ENCODE results near the gene TPD52L1.

TPD52L1 gene

DNA sequence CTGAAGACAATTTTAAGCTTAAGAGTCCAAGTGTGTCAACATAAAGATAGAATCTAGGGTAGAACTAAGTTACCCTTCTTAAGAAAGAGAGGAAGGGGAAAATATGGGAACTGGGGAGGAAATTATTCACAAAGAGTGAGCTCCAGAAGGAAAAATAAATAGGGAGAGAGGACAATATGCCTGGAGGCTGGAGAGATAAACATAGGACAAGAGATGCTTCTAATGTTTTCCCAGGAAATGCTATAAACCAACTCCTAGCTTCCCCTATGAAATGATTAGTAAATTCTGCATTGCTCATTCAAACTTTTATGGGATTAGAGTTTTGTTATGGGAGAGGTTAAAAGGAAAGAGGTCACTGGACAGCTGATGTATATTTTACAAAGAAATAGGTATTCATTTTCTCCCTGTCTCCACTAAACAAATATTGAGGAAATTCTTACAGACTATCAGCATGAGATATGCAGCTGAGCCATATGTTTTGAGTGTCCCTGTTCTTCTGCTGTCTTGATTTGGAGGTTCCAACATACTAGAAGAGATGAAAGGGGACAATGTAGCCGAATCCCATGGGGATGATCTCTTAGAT lies 22.0 kb downstream of the TPD52L1 start:
- TF ChIP-seq, protein P1, sequence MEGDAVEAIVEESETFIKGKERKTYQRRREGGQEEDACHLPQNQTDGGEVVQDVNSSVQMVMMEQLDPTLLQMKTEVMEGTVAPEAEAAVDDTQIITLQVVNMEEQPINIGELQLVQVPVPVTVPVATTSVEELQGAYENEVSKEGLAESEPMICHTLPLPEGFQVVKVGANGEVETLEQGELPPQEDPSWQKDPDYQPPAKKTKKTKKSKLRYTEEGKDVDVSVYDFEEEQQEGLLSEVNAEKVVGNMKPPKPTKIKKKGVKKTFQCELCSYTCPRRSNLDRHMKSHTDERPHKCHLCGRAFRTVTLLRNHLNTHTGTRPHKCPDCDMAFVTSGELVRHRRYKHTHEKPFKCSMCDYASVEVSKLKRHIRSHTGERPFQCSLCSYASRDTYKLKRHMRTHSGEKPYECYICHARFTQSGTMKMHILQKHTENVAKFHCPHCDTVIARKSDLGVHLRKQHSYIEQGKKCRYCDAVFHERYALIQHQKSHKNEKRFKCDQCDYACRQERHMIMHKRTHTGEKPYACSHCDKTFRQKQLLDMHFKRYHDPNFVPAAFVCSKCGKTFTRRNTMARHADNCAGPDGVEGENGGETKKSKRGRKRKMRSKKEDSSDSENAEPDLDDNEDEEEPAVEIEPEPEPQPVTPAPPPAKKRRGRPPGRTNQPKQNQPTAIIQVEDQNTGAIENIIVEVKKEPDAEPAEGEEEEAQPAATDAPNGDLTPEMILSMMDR (IDR thresholded peaks at IDR 0.05; ENCODE audit: extremely low read depth, missing control alignments) = no peak
- no peak for DNase-seq (ENCODE audit: low spot score)

DNA sequence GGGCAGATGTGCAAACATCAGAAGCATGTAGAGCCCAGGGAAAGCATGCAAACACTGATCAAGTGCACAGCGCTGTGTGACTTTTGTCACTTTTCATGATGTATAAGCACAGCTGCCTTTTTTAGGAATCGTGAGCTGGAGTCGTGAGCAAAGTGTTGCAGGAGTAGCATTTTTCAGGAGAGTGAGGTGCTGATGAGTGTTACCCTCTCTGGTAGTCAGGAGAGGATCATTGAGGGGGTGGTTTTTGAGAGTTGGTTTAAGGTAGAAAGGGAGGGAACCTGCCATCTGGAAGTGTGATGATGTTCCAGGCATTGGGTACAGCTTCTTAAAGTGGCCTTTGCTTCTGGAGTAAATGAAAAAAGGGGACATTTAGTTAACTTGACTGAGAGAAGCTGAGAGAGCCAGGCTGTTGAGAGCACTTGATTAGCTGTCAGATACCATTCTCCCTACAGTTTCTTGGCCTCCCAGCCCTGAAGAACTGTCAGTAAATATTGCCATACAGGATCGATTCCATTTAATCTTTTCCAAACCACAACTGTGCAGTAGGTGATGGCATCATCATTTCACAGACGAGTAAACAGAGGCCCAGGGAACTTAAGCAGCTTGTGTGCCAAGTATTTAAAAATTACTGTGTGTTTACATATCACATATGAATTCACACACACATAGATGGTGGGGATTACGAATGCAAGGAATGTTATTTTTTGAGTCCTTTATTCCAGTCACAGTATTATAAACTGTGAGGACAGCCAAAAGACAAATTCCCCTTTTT lies 28.9 kb downstream of the TPD52L1 start:
- DNase-seq (ENCODE audit: low spot score) = no peak
- TF ChIP-seq, protein P1 (IDR thresholded peaks at IDR 0.05; ENCODE audit: extremely low read depth, missing control alignments) = no peak

DNA sequence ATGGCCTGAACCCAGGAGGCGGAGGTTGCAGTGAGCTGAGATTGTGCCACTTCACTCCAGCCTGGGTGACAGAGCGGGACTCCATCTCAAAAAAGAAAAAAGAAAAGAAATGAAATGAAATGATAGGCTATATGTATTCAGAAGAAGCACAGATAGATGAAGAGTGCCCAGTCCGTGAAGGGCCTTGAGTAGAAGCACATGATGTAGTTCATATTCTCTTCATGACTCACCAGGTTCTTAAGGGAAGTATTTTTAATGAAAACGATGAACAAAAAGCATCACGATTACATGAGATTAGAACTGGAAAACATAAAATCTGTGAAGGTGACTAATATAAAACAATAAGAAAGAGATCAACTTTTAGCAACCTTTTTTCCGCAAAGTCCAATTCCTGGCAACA lies 29.8 kb downstream of the TPD52L1 start:
- TF ChIP-seq, protein P1 (IDR thresholded peaks at IDR 0.05; ENCODE audit: extremely low read depth, missing control alignments) = no peak

DNA sequence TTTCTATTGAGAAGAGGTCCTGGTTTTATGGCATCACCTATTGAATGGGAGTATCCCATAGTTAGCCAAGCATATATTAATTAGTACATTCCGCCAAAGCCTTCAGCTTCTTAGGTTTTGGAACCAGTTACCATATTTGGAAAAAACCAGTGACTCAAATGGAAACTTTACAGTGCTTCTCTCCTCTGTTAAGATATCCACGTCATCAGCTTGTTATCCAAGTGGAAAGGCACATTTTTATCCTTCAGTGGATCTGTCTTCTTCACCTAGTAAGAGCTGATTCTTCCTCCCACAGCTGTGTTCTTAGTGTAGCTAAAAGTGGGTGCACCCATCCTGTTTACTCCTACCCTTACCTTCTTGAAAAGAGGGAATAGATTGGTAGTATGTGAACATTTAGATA lies 34.5 kb downstream of the TPD52L1 start:
- TF ChIP-seq, protein P1 (IDR thresholded peaks at IDR 0.05; ENCODE audit: extremely low read depth, missing control alignments) = no peak
- no peak for DNase-seq (ENCODE audit: low spot score)

More for the DNA sequence above, 29.8 kb downstream of the TPD52L1 start:
- DNase-seq (ENCODE audit: low spot score) = no peak

DNA sequence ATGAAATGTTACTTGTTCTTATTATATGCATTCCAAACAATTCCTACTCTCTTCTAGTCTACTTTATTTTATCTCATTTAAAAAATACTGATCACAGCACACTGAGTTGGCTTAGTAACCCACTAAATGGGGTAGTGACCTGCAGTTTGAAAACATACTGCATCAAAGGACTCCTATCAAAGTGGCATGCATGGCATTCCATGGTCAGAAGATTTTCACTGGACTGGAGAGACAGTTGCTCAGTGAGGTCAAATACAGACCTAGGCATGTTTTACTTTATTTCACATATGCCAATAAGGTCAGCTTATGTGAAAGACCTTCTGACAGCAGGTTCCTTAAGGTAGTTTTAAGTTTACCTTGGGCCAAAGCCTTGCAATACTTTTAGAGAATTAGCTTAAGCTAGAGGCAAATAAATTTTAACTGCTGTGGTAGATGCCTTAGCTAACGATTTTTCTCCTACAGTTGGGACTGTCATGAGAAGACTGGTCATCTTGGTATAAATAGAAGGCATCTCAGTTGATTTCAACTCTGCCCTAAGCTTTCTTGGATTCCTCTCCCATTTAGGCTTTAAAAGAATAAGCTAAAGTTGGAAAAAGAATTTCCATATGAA lies 35.1 kb downstream of the TPD52L1 start:
- TF ChIP-seq, protein P1 (IDR thresholded peaks at IDR 0.05; ENCODE audit: extremely low read depth, missing control alignments) = no peak
- no peak for DNase-seq (ENCODE audit: low spot score)

DNA sequence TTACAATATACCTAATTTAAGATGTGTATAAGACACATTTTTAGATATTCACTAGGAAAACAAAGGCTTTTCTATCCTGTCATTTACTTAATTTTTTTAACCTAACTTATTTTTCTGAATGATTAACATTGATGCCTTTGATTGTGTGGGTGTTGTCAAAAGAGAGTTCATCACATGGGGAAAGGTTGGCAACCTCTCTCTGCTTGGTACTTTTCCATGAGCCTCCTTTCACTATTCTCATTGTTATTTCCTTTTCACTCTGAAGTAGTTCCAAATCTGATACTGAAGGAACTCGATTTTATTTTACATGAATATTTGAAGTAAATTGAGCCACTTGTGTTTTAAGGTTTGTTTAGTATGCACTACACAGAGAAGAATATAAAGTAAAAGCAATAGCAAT lies 35.9 kb downstream of the TPD52L1 start:
- TF ChIP-seq, protein P1 (IDR thresholded peaks at IDR 0.05; ENCODE audit: extremely low read depth, missing control alignments) = no peak
- DNase-seq (ENCODE audit: low spot score) = no peak

DNA sequence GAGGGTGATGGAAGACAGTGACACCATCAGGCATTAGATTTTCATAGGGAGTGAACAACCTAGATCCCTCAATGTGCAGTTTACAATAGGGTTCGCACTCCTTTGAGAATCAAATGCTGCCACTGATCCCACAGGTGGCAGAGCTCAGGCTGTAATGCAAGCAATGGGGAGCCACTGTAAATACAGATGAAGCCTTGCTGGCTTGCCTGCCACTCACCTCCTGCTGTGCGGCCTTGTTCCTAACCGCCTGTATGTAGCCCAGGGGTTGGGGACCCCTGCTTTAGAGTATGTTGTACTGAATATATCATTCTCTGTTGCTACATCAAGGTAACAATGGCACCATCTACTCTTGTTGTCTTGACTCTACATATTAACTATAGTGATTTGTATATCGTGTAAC lies 37.1 kb downstream of the TPD52L1 start:
- TF ChIP-seq, protein P1 (IDR thresholded peaks at IDR 0.05; ENCODE audit: extremely low read depth, missing control alignments) = no peak
- DNase-seq (ENCODE audit: low spot score) = no peak
